Measurements from ENCODE around the gene GRK6.

DNA sequence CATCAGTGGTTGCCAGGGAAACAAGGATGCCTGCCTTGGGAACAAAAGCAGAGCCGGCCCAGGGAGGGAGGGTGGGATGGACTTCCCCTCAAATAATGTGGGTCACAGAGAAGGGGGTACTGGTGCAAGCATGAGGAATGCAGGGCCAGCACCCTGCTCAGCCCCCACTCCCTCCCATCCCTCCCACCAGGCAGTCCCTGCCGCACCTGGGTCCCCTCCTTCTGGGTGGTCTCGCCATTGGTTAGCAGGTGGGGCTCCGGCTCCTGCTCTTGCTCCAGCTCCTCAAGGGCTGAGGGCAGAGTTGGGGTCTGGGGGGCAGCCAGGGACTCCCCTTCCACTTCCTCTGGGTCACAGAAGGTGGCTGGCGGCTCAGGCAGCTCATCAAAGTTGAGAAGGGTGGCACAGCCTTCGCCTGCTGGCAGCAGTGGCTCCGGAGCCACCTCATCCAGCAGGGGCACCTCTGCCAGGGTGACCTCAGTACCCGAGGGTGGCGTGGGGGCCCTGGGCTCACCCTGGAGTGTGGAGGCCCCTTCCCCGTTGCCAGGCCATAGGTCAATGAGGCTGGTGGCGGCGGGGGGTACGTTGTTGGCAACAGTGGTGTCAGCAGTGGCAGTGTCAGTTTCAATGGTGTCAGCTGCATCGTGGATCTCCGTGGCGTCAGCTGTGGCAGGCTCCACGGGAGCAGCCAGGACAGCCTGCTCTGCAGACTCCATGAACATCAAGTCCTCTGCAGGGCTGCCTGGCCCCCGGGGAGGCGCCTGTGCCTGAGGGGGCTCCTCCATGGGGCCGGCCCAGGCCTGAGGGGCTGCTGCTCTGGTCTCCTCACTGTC is 31.6 kb downstream of the GRK6 start:
- TF ChIP-seq CTCF (IDR thresholded peaks at IDR 0.05) (no peak), ZFX (IDR thresholded peaks at IDR 0.05; ENCODE audit: borderline replicate concordance) (no peak)

Data from 22Rv1 (cell line).